GM23338 (cell line): Measurements from ENCODE around the gene EIF2A. TPM values are rescaled to one million over a fixed set of nuclear protein-coding genes. Genes with fewer than 3 reads are reported as not detected.
"Not testable (repeated sequence)": the region's sequence is repeated elsewhere in the genome, so short reads cannot be mapped to it uniquely, and the experiment has no call there.

Source experiments
- ATAC-seq: fragments of 200-7000 bp; cut with Tn5 transposase; 3 replicates; pipeline ENCODE4 v1.9.1; 2020
- DNase-seq: peaks from one replicate; pipeline ENCODE4 v3.0.0-alpha.2; 2015; ENCODE audit warnings: low spot score
- H2AFZ ChIP-seq: fragments of 200-600 bp; sonication (generic); 2 replicates; pipeline ENCODE4 v1.8.0; 2016; ENCODE audit warnings: antibody characterized with exemption, mild to moderate bottlenecking, moderate library complexity
- H3F3A ChIP-seq: fragments of 200-600 bp; sonication (generic); replicated peaks from 2 replicates; pipeline ENCODE4 v1.8.0; 2017; ENCODE audit warnings: antibody characterized with exemption, mixed run types, low read depth
- H3K27ac ChIP-seq: fragments of 200-600 bp; sonication (generic); 2 replicates; pipeline ENCODE4 v1.6.1; 2016; ENCODE audit warnings: low read depth
- H3K27me3 ChIP-seq: fragments of 200-600 bp; sonication (generic); 2 replicates; pipeline ENCODE4 v1.8.0; 2016; ENCODE audit warnings: mild to moderate bottlenecking, mixed run types, moderate library complexity; ENCODE audit not compliant: insufficient read depth
- H3K36me3 ChIP-seq: fragments of 200-600 bp; sonication (generic); 2 replicates; pipeline ENCODE4 v1.8.0; 2016; ENCODE audit warnings: mild to moderate bottlenecking; ENCODE audit not compliant: insufficient read depth
- H3K4me1 ChIP-seq: fragments of 200-600 bp; sonication (generic); 2 replicates; pipeline ENCODE4 v1.8.0; 2016; ENCODE audit warnings: mild to moderate bottlenecking, moderate library complexity; ENCODE audit not compliant: insufficient read depth
- H3K4me2 ChIP-seq: fragments of 200-600 bp; sonication (generic); 2 replicates; pipeline ENCODE4 v1.7.1; 2017; ENCODE audit warnings: mixed run types
- H3K4me3 ChIP-seq: fragments of 200-600 bp; sonication (generic); 2 replicates; pipeline ENCODE4 v1.6.1; 2016; ENCODE audit warnings: mixed run types
- H3K79me2 ChIP-seq: fragments of 200-600 bp; sonication (generic); replicated peaks from 2 replicates; pipeline ENCODE4 v1.8.0; 2017; ENCODE audit warnings: mild to moderate bottlenecking; ENCODE audit not compliant: insufficient read depth
- H3K9me2 ChIP-seq: fragments of 200-600 bp; sonication (generic); 2 replicates; pipeline ENCODE4 v1.8.0; 2017; ENCODE audit not compliant: insufficient read depth
- H4K20me1 ChIP-seq: fragments of 200-600 bp; sonication (generic); replicated peaks from 2 replicates; pipeline ENCODE4 v1.8.0; 2017; ENCODE audit warnings: mild to moderate bottlenecking; ENCODE audit not compliant: insufficient read depth
- H3K27ac Mint-ChIP-seq: 2 replicates; pipeline ENCODE4 v1.8.0; 2020; ENCODE audit warnings: inconsistent platforms, mild to moderate bottlenecking, moderate library complexity, mixed read lengths
- H3K27me3 Mint-ChIP-seq: 3 replicates; pipeline ENCODE4 v1.8.0; 2022; ENCODE audit warnings: low read depth, mild to moderate bottlenecking, moderate library complexity, mixed read lengths, inconsistent platforms; ENCODE audit not compliant: insufficient read depth, poor library complexity
- H3K36me3 Mint-ChIP-seq: 3 replicates; pipeline ENCODE4 v1.8.0; 2021; ENCODE audit warnings: low read depth, mild to moderate bottlenecking, inconsistent platforms, moderate library complexity, mixed read lengths
- H3K4me1 Mint-ChIP-seq: 3 replicates; pipeline ENCODE4 v1.8.0; 2020; ENCODE audit warnings: mild to moderate bottlenecking, inconsistent platforms, mixed read lengths
- H3K4me3 Mint-ChIP-seq: 3 replicates; pipeline ENCODE4 v1.8.0; 2021; ENCODE audit warnings: moderate library complexity, mild to moderate bottlenecking, inconsistent platforms, mixed read lengths
- H3K9me3 Mint-ChIP-seq: 3 replicates; pipeline ENCODE4 v1.8.0; 2020; ENCODE audit warnings: moderate library complexity, mild to moderate bottlenecking, inconsistent platforms, mixed read lengths
- CTCF ChIP-seq, 2 experiments: fragments of 200-600 bp in 1 of 2; sonication (generic) in 1 of 2; conservative IDR thresholded peaks; 2 replicates each; pipeline versions ENCODE4 v1.5.1 to v1.6.1; 2016 to 2017; ENCODE audit warnings: antibody characterized with exemption in 2 of 2, low read depth in 2 of 2, mild to moderate bottlenecking in 2 of 2, moderate library complexity in 1 of 2
- ETS1 ChIP-seq: IDR thresholded peaks from 2 replicates; pipeline ENCODE4 v1.6.1; 2016; ENCODE audit warnings: antibody characterized with exemption
- EZH2 ChIP-seq: fragments of 200-600 bp; sonication (generic); IDR thresholded peaks from one replicate; pipeline ENCODE4 v1.8.0; 2017; ENCODE audit warnings: antibody characterized with exemption, mild to moderate bottlenecking, low read depth; ENCODE audit not compliant: unreplicated experiment
- REST ChIP-seq: IDR thresholded peaks from one replicate; pipeline ENCODE4 v1.6.1; 2018; ENCODE audit warnings: antibody characterized with exemption; ENCODE audit not compliant: unreplicated experiment
- polyA plus RNA-seq: library from polyadenylated mRNA; unstranded; fragments of >200 nt; fragmentation: Nextera tagmentation; extraction: Ambion mirVana; gene quantifications from 2 replicates; pipeline ENCODE4 v1.2.1, GENCODE V29; 2016
- total RNA-seq: library from RNA; depleted of rRNA; stranded (reverse); fragments of >200 nt; shearing (Covaris generic); gene quantifications from 2 replicates; pipeline ENCODE4 v1.2.3, GENCODE V29; 2014

The EIF2A gene
- total and polyA plus RNA-seq, 2 experiments from 2014 or later = 95.2 to 153 TPM

GRCh38 chr3:150497956-150498355 lies 48.6 kb upstream of the EIF2A start (continued):
- TF ChIP-seq ETS1 = no peak

GRCh38 chr3:150500960-150501359 lies 45.6 kb upstream of the EIF2A start:
- not testable (repeated sequence) for H3K27ac ChIP-seq, H3K27me3 ChIP-seq, H3F3A ChIP-seq, H3K27ac Mint-ChIP-seq, H3K4me2 ChIP-seq, H2AFZ ChIP-seq, H3K4me1 ChIP-seq, H3K9me2 ChIP-seq, H3K36me3 ChIP-seq, H3K4me3 ChIP-seq, DNase-seq, H4K20me1 ChIP-seq, H3K4me1 Mint-ChIP-seq, H3K4me3 Mint-ChIP-seq, H3K27me3 Mint-ChIP-seq, H3K79me2 ChIP-seq, ATAC-seq
- Mint-ChIP-seq H3K9me3 (peaks cover 28% of the 10 kb centered on the region), H3K36me3 (peaks cover 26% of the 10 kb centered on the region)

GRCh38 chr3:150503402-150504099 lies 43.0 kb upstream of the EIF2A start:
- Histone ChIP-seq H3K27me3 (no peaks in the 10 kb centered on the region), H3K27ac (no peak overlapping the region), H3F3A (no peaks in the 10 kb centered on the region), H3K4me3 (no peak overlapping the region), H3K79me2 (no peaks in the 10 kb centered on the region), H3K4me2 (no peak overlapping the region), H3K36me3 (peaks cover 3% of the 10 kb centered on the region; the same call in 1 of the 2 replicates), H3K4me1 (no peaks in the 10 kb centered on the region), H4K20me1 (no peaks in the 10 kb centered on the region), H3K9me2 (no peaks in the 10 kb centered on the region), H2AFZ (peak overlapping the region; percentile 59)
- Mint-ChIP-seq H3K27me3 (peaks cover 3% of the 10 kb centered on the region), H3K27ac (no peak overlapping the region), H3K4me1 (no peaks in the 10 kb centered on the region), H3K4me3 (no peak overlapping the region), H3K36me3 (peaks cover 29% of the 10 kb centered on the region), H3K9me3 (peaks cover 31% of the 10 kb centered on the region)
- peak; percentile 44 for DNase-seq
- peak; percentile 85 for ATAC-seq
- TF ChIP-seq CTCF (conservative IDR thresholded peaks at IDR 0.05; ENCODE audit: low read depth in 2 of 2) = peak; percentile 26 to 43
- TF ChIP-seq REST = no peak
- no peak for TF ChIP-seq ETS1
- TF ChIP-seq EZH2 = no peak
